ENCODE data around the gene DISC1. TPM values are rescaled to one million over a fixed set of nuclear protein-coding genes. Genes with fewer than 3 reads are reported as not detected.

DISC1 gene
- total RNA-seq, 1 donor from 2014 or later: 5.2 TPM

GRCh38 chr1:231990388-231990787 lies 363.8 kb downstream of the DISC1 start:
- Mint-ChIP-seq H3K4me1 (ENCODE audit: low read depth) (peaks cover 5% of the 10 kb centered on the region), H3K27ac (no peak overlapping the region), H3K4me3 (ENCODE audit: low read depth) (no peak overlapping the region), H3K9me3 (ENCODE audit: low read depth) (no peaks in the 10 kb centered on the region), H3K36me3 (ENCODE audit: insufficient read depth) (no peaks in the 10 kb centered on the region), H3K27me3 (peaks cover 9% of the 10 kb centered on the region)
- TF ChIP-seq CTCF (IDR thresholded peaks at IDR 0.05; ENCODE audit: unreplicated experiment): no peak
- DNase-seq (ENCODE audit: low spot score, unreplicated experiment): no peak

- no peak overlapping the region for H3K27ac Mint-ChIP-seq
- H3K27me3 Mint-ChIP-seq: peaks cover 9% of the 10 kb centered on the region
- TF ChIP-seq CTCF (IDR thresholded peaks at IDR 0.05; ENCODE audit: unreplicated experiment): no peak
- H3K9me3 Mint-ChIP-seq (ENCODE audit: low read depth): no peaks in the 10 kb centered on the region
- H3K4me3 Mint-ChIP-seq (ENCODE audit: low read depth): no peak overlapping the region
- H3K4me1 Mint-ChIP-seq (ENCODE audit: low read depth): peaks cover 5% of the 10 kb centered on the region
- H3K36me3 Mint-ChIP-seq (ENCODE audit: insufficient read depth): no peaks in the 10 kb centered on the region
- no peak for DNase-seq (ENCODE audit: low spot score, unreplicated experiment)
These were observed 364.6 kb downstream of the DISC1 start for GRCh38 chr1:231991231-231991630.

- H3K9me3 Mint-ChIP-seq (ENCODE audit: low read depth): no peaks in the 10 kb centered on the region
- no peak for DNase-seq (ENCODE audit: low spot score, unreplicated experiment)
- no peak for TF ChIP-seq CTCF (IDR thresholded peaks at IDR 0.05; ENCODE audit: unreplicated experiment)
These were observed 367.4 kb downstream of the DISC1 start for GRCh38 chr1:231993968-231994455.

GRCh38 chr1:231998791-231999190 lies 372.2 kb downstream of the DISC1 start:
- TF ChIP-seq CTCF (IDR thresholded peaks at IDR 0.05; ENCODE audit: unreplicated experiment): no peak
- Mint-ChIP-seq H3K27ac (no peak overlapping the region), H3K36me3 (ENCODE audit: insufficient read depth) (no peaks in the 10 kb centered on the region), H3K9me3 (ENCODE audit: low read depth) (peaks cover 3% of the 10 kb centered on the region), H3K4me1 (ENCODE audit: low read depth) (no peaks in the 10 kb centered on the region), H3K27me3 (no peaks in the 10 kb centered on the region), H3K4me3 (ENCODE audit: low read depth) (no peak overlapping the region)
- no peak for DNase-seq (ENCODE audit: low spot score, unreplicated experiment)

More at GRCh38 chr1:231993968-231994455, 367.4 kb downstream of the DISC1 start:
- no peaks in the 10 kb centered on the region for H3K4me1 Mint-ChIP-seq (ENCODE audit: low read depth)
- H3K36me3 Mint-ChIP-seq (ENCODE audit: insufficient read depth): no peaks in the 10 kb centered on the region
- H3K27me3 Mint-ChIP-seq: peaks cover 9% of the 10 kb centered on the region
- no peak overlapping the region for H3K27ac Mint-ChIP-seq
- no peak overlapping the region for H3K4me3 Mint-ChIP-seq (ENCODE audit: low read depth)

GRCh38 chr1:232005300-232005699 lies 378.7 kb downstream of the DISC1 start:
- Mint-ChIP-seq H3K9me3 (ENCODE audit: low read depth) (peaks cover 5% of the 10 kb centered on the region), H3K36me3 (ENCODE audit: insufficient read depth) (no peaks in the 10 kb centered on the region), H3K27ac (no peak overlapping the region), H3K27me3 (peaks cover 6% of the 10 kb centered on the region), H3K4me3 (ENCODE audit: low read depth) (no peak overlapping the region), H3K4me1 (ENCODE audit: low read depth) (no peaks in the 10 kb centered on the region)
- no peak for DNase-seq (ENCODE audit: low spot score, unreplicated experiment)
- TF ChIP-seq CTCF (IDR thresholded peaks at IDR 0.05; ENCODE audit: unreplicated experiment): no peak

All from progenitor cell of endocrine pancreas (in vitro differentiated cells).